HG03575 (cell line): ENCODE results near the gene MASP2.
"Not testable (repeated sequence)": the region's sequence is repeated elsewhere in the genome, so short reads cannot be mapped to it uniquely, and the experiment has no call there.

Experiments used
- ATAC-seq: cut with Tn5 transposase; IDR thresholded peaks from one replicate; pipeline ENCODE4 v1.9.1; 2021; ENCODE audit not compliant: unreplicated experiment, insufficient number of reproducible peaks, low FRiP score; ENCODE audit errors: extremely low read depth

Gene MASP2

DNA sequence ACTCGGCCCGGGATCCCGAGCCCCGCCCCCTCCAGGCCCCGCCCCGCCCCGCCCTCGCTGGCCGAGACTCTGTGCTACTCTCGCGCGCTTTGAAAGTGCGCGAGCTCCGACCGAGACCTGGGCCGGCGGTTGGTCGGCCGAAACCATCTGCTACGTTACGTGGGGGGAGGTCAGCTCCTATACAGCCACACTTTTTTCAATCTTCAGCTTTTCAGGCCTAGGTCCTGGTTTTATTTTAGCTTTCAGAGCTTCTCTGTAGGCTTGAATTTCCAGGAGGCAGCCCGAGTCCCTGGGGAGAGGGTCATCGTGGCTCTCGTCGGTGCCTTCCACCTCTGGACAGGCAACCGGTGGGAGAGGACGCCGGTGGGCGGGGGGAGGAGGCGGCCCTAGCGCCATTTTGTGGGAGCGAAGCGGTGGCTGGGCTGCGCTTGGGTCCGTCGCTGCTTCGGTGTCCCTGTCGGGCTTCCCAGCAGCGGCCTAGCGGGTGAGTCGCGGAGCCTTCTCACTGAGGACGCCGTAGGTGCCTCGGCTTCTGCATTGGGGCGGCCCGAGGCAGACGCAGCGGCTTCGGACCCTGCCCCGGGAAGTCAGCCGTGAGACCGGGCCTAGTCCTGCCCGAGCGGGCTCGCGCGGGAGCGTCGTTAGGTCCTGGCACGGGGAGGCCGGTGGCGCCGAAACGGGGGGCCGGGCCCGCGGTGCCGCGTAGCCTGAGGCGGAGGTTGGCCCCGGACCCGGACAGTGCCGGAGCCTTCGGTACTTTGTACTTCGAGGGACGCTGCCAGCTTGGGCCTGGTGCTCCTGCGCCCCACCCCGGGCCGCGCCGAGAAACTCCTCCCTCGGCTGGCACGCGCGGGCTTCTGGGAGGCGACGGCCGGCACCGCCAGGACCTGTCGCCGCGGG is 34.5 kb downstream of the MASP2 start, which contains the start of gene TARDBP:
TSS of gene TARDBP (plus strand) at position 395 of the 900 bp plus-strand sequence. CDS start 1,074 bp downstream, outside the sequence.
- ATAC-seq = peak; percentile 50

DNA sequence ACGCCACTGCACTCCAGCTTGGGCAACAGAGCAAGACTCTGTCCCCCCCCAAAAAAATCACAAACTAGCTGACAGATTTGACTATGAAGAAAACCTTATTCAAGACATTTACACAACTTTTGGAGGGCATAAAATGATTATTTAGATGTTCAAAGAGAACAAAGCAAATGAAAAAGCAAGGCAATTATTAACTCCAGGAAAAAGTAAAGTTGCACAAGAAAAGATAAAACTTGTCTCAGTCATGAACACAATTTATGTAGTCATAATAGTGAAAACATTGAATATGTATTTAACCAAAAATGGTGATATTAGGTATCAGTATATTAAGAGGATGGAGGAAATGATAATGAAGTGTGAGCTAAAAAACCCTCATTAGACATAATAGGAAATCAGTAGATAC is 46.5 kb downstream of the MASP2 start:
- no peak for ATAC-seq

DNA sequence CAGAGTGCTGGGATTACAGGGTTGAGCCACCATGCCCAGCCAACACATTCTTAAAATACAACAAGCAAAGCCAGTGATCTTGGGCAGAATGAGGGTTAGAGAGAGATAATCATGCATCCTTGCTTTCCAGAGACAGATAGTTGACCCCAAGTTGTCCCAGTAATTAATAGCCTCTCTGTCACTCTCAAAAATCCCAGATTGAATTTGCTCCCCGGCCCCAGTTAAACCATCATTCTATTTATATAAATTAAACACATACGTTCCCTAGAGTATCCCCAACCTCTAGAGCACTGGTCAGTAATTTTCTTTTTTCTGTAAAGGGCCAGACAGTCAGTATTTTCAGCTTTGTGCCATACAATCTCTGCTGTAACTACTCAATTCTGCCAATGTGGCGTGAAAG is 50.9 kb downstream of the MASP2 start:
- ATAC-seq = no peak

DNA sequence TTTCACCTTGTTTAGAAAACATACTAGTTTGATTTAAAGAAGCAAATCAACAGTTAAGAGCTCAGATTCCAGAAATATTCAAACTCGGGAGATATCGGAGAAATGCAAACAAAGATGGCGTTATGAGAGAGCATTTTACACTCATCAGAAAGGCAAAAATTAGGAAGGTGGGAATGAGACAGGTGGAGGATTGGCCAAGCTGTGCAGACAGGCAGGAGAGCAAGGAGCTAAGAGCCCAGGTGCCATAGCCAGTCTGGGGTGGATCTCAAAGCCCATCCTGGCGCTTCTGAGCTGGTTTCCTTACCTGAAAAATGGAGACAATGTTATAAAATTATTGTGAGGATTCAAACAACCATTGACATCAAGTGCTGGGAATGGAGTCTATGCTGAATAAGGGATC is 54.2 kb downstream of the MASP2 start:
- no peak for ATAC-seq

DNA sequence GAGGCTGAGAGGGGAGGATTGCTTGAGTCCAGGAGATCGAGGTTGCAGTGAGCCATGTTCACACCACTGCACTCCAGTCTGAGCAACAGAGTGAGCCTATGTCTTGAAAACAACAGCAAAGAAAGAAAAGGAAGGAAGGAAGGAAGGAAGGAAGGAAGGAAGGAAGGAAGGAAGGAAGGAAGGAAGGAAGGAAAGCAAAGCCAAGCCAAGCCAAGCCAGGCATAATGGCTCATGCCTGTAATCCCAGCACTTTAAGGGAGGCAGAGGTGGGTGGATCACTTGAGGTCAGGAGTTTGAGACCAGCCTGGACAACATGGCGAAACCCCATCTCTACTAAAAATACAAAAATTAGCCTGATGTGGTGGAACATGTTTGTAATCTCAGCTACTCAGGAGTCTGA is 55.0 kb downstream of the MASP2 start:
- not testable (repeated sequence) for ATAC-seq

DNA sequence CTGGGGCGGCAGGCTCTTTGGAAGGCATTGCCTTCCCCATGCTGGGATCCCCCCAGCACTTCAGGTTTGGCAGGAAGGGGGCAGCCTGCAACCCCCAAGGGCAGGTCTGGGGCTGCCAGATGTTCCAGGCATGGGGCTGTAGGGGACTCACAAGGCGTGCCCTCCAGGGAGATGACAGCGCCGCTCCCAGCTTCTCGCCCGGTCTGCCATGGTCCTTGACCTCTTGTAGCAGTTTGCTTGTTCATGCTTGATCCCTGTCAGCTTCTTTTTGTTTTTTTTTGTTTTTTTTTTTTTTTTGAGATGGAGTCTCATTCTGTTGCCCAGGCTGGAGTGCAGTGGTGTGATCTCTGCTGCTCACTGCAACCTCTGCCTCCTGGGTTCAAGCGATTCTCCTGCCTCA is 56.2 kb downstream of the MASP2 start:
- ATAC-seq = no peak

DNA sequence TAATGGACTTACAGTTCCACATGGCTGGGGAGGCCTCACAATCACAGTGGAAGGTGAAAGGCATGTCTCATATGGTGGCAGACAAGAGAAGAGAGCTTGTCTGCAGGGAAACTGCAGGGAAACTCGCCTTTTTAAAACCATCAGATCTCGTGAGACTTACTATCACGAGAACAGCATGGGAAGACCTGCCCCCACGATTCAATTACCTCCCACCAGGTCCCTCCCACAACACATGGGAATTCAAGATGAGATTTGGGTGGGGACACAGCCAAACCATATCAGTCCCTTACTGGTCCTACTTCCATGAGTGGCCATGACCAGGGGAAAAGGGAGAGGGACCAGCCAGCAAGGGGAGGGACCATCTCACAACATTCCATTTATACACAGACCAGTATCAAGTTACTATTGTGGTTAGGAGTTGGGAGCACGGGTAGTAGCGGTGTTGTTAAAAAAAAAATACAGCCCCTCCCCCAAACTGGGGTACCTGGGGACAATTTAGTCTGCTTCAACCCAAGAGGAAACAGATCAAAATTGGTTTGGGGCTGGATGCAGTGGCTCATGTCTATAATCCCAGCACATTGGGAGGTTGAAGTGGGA is 57.0 kb downstream of the MASP2 start:
- not testable (repeated sequence) for ATAC-seq

DNA sequence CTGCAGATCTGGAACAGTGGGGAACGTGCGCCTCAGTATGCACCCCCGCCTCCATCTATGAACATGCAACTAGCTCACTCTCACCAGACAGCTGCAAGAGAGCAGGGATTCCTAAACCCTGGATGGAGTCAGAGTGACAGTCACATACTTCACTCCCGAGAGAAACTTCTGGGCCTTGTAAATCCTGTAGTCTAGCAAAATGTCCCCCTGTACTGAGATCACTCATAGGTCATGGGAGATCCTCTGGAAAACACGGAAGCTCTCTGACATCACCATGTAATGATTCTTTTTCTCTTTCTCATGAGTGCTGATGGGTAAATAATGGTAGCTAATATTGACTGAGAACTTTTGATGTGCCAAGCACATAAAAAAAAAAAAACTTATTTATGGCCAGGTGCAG is 57.9 kb downstream of the MASP2 start:
- ATAC-seq = no peak

DNA sequence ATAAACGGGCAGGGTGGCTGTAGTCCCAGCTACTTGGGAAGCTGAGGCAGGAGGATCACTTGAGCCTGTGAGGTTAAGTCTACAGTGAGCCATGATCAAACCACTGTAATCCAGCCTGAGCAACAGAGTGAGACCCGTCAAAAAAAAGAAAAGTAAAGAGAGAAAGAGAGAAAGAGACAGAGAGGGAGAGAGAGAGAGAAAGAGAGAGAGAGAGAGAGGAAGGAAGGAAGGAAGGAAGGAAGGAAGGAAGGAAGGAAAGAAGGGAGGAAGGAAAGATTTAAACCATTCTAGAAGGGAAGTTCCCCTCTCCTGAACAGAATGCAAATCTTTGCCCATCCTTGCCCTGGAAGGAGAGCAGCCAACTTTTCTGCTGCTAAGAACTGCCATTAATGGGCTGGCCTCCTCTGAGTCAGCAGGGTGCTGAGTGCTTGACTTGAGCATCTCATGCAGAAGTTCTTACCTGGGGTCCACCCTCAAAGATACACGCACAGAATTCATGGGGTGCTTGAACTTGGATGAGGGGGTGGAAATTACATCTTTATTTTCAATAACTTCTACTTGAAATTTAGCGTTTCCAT is 59.1 kb downstream of the MASP2 start:
- no peak for ATAC-seq

DNA sequence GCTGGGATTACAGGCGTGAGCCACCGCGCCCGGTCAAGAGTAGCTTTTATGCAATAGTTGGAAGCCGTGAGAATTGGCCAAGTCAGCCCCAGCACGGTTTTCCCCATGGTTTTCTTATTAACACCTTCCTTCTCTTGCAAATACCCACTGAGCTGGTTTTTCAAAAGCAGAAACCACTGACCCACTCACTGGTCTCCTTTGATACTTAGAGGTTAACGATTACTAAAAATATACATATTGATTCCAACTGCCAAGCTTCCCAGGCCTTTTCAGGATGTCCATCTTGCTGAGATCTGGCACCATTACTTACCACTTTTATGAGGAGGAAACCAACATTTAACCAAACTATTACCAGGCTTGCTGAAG is 60.5 kb downstream of the MASP2 start:
- no peak for ATAC-seq

DNA sequence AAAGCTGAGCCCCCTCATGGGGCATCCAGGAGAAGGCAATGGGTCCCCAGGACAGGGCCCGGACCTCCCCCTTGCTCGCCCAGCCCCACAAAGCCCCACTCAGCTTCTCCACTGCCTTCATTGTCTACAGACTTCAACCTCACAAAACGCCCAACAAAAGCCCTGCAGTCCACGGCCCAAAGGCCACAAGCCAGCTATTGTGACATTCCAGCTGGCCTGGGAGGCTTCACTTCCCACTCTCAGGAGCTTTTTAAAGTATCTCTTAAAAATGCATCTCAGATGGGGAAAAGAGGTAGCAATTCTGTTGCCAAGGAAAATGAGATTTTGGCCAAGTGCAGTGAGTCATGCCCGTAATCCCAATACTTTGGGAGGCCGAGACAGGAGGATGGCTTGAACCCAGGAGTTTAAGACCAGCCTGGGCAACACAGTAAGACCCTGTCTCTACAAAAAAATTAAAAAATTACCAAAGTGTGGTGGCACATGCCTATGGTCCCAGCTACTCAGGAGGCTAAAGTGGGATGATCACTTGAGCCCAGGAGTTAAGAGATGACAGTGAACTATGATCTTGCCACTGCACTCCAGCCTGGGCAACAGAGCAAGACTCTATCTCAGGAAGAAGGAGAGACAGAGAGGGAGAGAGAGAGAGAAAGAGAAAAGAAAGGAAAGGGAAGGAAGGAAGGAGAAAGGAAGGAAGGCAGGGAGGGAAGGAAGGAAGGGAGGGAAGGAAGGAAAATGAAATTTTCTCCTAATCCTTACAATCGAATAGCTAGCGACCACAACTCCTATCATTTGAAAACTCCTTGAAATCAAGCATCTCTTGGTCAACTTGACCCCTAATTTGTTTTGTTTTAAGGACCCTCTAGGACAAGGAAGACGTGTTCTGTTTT is 66.0 kb downstream of the MASP2 start:
- no peak for ATAC-seq

DNA sequence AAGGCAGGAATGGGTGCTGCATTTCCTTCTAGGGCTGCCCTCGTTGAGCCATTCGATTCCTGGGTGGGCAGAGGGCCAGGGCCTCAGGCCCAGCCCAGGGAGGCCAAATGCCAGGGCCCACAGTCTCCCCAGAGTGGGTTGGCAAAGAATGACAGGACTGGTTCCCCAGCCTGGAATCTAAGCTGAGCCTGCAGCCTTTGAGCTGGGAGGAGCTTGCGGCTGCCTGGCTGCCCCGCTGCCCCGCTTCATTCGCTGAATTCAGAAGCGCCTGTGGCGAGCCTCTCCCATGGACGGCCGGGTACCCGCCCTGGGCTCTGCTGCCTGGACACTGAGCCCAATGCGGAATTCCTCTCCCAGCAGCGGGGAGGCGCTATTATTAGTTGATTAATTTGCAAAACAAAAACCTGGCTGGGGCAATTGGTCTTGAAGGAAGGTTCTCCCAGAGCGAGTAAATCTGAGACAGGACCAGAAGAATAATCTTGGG is 66.9 kb downstream of the MASP2 start:
- no peak for ATAC-seq

DNA sequence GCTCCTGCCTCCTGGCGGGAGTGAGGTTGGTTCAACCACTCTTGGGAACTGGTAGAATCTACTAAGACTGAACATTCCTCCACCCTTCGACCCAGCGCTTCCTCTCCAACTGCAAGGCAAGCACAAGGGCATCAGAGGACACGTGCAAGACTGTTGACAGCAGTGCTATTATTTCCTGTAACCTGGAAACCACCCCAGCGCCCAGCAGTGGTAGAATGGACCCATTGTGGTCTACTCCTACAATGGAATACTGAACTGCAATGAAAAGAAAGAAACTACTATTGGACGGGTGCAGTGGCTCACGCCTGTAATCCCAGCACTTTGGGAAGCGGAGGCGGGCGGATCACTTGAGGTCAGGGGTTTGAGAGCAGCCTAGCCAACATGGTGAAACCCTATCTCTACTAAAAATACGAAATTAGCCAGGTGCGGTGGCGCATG is 67.5 kb downstream of the MASP2 start:
- no peak for ATAC-seq

DNA sequence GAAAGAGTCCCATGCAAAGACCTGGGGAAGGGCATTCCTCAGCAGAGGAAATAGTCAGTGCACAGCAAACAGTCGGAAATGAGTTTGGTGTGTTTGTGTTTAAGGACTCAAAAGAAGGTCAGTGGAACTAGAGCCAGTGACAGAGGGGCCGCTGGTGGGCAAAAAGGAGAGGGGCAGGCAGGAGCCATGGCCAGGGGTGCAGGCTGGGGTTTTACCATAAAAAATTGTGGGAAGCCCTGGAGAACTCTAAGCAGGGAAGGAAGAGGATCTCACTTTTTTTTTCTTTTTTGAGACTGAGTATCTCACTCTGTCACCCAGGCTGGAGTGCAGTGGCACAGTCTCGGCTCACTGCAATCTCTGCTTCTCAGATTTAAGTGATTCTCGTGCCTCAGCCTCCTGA is 68.3 kb downstream of the MASP2 start:
- no peak for ATAC-seq
